GM21737 (cell line): ENCODE measurements around the gene GNA14.
"Not testable (repeated sequence)": the region's sequence is repeated elsewhere in the genome, so short reads cannot be mapped to it uniquely, and the experiment has no call there.

ENCODE experiments used
- ATAC-seq: cut with Tn5 transposase; IDR thresholded peaks from one replicate; pipeline ENCODE4 v1.9.1; 2021; ENCODE audit warnings: mild to moderate bottlenecking, moderate library complexity; ENCODE audit not compliant: unreplicated experiment

GNA14 gene

DNA sequence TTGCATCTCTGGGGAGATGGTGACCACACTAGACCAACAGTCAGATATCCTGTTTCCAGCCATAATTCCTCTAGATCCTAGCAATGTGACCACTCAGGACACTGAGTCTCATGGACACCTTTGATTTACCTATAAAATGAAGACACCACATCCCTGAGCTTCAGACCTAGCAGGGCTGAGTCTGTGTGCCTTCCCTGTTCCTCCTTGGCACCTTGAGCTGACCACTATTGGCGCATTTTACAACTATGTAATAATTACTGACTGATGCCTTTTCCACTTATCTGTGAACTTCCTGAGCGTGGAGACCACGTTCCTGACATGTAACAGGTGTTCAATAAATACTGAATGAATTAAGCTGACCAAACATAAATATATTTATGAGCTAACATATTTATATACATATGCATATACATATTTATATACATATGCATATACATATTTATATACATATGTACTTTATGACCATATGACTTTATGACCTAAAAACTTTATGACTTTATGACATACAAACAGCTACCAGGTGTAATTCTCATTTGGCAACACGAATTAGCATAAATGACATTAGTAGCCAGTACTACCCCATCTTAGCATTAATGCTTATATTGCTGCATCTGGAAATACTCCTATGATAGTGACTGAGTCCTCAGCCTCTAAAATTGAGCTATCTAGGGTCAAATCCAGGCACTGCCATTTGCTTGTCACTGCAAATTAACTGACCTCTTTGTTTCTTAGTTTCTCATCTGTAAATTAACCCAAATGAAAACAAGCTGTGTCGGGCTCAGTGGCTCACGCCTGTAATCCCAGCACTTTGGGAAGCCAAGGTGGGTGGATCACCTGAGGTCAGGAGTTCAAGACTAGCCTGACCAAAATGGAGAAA lies 150.6 kb downstream of the GNA14 start:
- no peak for ATAC-seq

DNA sequence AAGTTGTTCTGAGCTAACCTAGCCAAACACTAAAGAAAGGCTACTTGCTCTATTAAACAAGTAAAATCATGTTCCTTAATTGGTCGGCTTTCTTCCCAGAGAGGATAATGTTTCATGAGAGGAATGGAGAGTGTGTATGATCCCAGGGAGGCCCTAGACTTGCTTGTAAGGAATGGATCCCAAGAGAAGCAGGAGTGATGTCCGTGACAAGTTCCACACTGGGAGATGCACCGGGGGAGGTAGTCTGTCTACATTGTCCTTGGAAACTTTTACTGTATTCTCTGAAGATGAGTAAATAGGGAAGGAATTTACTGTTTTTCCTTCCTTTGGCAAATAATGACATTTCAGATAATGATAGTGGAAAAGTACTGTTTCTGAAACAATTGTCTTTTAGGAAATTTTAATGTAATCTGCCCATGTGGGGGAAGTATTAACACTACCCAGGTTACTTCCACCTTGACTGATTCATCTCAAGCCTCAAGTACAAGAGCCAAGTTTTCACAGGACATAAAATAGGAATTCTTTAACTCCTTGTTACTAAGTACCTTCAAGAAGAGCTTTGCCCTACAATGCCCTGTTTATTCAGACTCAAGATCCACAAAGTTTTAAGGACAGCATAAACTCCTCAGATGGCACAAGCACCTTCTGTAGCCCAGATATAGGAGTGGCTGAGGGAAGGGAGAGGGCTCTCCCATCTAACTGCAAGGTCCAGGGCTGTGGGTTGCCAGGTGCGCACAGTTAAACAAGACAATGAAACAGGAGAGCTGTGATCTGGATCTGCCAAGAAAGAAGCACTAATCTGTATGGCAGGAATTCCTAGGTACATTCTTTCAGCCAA lies 152.1 kb downstream of the GNA14 start:
- ATAC-seq: no peak

DNA sequence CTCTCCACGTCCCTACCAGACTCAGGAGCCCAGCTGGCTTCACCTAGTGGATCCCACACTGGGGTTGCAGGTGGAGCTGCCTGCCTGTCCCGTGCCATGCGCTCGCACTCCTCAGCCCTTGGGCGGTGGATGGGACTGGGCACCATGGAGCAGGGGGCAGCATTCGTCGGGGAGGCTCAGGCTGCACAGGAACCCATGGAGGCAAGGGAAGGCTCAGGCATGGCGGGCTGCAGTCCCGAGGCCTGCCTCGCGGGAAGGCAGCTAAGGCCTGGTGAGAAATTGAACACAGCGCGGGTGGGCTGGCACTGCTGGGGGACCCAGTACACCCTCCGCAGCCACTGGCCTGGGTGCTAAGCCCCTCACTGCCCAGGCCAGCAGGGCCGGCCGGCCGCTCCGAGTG lies 157.8 kb downstream of the GNA14 start:
- not testable (repeated sequence) for ATAC-seq

DNA sequence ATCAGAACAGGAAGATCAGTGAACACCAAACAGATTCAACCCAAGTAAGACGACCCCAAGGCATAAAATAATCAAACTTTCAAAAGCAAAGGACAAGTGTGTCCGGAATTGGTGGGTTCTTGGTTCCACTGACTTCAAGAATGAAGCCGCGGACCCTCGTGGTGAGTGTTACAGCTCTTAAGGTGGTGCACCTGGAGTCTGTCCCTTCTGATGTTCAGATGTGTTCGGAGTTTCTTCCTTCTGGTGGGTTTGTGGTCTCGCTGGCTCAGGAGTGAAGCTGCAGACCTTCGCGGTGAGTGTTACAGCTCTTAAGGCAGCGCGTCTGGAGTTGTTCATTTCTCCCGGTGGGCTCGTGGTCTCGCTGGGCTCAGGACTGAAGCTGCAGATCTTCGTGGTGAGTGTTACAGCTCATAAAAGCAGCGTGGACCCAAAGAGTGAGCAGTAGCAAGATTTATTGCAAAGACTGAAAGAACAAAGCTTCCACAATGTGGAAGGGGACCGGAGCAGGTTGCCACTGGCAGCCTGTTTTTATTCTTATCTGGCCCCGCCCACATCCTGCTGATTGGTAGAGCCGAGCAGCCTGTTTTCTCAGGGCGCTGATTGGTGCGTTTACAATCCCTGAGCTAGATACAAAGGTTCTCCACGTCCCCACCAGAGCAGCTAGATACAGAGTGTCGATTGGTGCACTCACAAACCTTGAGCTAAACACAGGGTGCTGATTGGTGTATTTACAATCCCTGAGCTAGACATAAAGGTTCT lies 158.5 kb downstream of the GNA14 start:
- ATAC-seq: not testable (repeated sequence)

DNA sequence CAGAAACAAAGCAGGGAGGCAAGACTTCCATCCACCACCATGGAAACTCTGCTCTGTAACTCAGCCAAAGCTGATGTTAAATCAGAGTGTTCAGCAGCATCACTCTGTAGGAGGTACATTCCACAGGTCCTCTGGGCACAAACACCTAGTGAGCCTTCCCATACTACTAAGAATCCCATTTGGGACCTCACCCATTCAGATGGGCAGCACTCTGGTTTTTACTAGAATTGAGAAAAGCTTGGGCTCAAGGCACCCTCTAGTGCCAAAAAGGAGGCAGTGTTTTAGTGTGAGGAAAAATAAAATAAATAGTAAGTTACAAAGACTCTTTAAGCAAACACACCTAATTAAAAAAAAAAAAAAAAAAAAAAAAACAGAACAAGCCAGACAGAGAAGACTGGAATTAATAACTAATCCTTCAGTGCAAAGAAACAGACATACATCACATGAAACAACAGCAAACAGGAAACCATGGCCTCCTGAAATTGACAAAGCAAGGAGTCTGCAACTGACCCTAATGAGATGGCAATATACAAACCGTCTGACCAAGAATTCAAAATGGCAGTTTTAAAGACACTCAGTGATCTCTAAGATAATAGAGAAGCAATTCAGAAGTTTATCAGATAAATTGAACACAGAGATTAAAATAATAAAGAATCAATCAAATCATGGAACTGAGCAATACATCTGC lies 159.5 kb downstream of the GNA14 start:
- ATAC-seq: no peak

DNA sequence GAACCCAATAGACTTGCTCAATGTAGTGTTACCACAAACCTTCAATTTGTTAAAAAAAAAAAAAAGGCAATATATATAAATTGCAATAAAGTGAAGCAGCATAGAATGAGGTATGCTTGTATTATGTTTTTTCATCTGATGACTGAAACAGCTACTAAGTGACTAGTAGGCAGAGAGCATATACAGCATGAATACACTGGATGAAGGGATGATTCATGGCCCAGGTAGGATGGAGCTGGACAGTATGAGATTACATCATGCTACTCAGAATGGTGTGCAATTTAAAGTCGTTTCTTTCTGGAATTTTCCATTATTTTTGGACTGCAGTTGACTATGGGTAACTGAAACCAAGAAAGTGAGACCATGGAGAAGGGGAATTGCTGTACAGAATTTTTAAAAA lies 161.2 kb downstream of the GNA14 start:
- no peak for ATAC-seq

DNA sequence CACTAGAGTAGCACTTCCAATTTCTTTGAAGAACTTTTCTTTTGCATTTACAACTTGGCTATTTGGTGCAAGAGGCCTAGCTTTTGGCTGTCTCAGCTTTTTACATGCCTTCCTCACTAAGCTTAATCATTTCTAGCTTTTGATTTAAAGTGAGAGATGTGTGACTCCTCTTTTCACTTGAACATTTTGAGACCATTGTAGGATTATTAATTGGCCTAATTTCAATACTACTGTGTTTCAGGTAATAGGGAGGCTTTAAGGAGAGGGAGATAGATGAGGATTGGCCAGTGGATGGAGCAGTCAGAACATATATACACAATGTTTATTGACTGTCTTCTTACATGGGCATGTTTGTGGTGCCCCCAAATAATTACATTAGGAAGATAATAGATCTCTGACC lies 161.7 kb downstream of the GNA14 start:
- no peak for ATAC-seq

DNA sequence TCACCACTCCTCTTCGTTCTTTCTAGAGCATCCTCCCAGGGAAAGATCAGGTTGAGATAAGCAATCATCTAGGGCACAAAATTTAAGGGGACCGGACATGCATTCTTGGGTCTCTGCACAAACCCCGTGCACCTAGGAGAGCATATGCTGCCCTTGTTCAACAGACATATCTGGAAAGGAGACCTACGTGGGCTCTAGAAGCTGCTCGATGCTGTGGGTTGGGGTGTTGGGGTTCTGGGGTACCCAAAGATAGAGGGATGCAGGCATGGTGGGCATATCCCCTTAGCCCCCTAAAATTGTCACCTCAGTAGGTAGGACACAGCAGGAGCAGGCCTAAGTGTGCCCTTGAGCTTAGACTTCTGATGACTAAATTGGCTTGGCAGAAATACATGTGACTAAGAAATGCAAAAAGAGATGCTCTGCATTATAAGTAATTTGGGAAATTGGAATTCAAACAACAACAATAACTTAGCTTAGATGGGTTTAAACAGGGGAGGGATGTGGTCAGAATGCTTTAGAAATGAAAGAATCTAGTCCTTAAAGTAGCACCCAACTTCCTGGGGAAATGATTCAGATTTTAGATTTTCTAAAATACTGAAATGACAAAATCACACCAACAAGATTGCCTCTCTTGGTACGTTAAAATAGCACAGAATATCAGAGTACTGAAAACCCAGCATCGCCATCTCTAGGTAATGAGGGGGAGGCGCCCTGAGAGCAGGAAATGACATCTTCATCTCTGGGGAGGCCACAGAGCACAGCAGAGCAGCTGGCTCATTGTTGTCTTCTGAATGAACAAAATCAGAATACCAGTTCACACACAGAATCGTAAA lies 172.3 kb downstream of the GNA14 start:
- peak; percentile 98 for ATAC-seq

DNA sequence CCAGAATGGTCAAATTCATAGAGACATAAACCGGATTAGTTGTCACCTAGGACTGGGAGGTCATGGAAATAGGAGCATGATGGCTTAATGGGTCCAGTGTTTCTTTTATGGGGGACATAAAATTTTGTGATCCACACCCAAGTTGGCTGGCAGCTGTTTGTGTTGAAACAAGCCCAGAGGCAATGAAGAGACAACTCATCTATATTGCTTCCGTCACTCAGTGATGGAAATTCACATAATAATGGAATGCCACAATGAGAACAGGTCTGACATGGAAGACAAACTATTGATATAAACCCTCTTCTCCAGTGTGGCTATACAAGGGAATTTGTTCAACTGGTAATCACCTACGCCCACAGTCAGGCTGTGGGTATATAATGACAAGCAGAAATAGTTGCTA lies 173.2 kb downstream of the GNA14 start:
- no peak for ATAC-seq

DNA sequence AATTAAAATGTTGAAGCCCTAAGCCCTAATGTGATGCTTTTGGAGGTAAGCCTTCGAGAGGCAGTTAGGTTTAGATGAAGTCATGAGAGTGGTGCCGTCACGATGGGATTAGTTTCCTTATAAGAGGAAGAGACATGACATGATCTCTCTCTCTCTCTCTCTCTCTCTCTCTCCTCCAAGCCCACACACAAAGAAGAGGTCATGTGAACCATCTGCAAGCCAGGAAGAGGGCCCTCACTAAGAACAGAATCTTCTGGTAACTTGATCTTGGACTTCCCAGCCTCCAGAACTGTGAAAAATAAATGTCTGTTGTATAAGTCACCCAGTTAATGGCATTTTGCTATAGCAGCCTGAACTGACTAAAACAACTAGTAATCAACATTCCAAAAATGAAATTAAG lies 175.5 kb downstream of the GNA14 start:
- no peak for ATAC-seq

DNA sequence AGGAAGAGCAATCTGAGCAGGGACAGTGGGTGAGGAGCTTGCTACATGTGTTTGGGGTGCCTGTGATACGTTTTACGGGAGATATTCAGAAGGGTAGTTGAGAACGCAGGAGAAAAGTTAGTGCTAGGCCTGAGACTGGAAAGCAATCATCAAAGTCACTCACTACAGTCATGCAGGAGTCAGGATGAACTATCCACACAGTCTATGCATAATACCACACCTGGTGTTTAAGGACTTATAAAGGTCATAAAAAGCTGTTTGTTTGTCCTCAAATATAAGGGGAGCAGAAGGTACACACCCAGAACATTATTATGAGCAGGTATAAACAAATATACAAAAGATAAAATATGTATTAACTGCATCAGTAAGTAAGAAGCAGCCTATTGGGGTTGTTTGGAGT lies 176.6 kb downstream of the GNA14 start:
- no peak for ATAC-seq

DNA sequence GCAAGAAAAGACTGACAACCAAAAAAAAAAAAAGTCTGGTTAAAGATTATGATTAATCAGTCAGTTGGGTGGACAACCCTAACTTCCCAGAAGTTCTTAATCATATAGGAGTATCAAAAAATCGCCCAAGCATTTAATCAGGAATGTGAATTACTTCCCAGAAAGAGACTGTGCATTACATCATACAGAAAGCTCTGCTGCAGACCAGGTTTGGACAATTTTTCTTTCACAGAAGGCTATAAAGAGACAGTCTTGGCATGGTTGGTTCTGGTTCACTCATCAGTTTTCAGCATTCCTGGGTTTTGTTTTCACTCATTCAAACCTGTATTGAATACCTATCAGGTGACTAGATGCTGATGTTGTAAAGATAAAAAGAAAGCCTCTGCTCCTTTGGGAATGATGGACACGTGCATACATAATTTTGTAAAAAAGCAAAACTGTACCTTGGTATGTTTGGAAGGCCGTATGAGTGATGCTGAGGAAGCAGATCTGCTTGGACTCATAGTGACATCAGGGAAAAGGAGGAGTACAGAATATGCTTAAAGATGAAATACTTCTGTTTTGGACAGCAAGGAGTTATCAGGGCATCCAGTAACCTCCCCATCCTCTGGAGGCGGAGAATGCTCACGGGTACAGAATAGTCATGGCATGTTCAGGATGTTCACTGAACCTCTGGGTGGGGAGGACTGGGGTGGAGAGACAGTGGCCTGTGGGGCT lies 178.4 kb downstream of the GNA14 start:
- no peak for ATAC-seq

DNA sequence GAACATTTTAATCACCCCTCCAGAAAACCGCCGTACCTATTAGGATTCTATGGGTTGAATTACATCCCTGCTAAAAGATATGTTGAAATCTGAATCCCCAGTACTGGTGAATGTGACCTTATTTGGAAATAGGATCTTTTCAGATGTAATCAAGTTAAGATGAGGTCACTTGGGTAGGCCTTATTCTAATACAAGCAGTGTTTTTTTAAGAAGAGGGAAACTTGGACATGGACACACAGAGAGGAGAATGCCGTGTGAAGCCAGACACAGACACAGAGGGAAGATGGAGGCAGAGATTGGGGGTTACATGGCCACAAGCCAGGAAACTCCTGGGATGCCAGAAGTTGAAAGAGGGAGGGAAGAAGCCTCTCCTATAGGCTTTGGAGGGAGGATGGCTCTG lies 183.5 kb downstream of the GNA14 start:
- ATAC-seq: no peak

DNA sequence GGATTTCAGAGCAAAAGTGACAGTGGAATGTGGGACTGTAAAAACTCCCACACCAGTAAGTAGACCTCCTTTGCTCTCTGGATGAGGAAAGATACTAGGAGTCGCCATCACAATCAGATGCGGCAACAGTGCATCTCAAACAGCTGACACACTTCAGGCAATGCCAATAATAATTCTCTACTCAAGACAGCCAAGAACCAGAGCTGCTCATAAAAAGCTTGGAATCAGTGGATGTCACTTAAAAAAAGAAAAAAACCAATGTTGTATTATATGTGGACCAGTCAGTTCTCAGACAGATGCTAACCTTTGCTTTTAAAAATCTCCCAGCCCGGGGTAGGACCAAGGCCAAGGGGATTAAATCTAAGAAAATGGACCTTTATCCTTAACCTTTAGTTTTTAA lies 185.0 kb downstream of the GNA14 start:
- no peak for ATAC-seq

DNA sequence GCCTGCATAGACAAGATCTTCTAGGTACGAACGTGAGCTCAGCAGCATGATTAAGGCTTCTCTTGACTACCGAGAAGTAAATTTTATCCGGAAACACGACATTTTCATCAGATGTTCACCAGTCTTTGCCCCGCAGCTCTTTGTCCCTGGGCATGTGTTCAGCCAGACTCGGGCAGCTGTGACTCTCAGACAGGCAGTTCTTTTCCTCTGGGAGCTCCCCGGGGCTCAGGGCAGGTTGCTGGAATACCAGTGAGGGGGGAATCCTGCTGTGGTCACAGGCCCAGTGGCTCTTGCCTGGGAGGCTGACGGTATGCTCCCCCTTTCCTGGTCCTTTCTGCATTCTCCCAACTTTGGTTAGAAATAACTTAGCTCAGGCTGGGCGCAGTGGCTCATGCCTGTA lies 186.1 kb downstream of the GNA14 start:
- no peak for ATAC-seq

DNA sequence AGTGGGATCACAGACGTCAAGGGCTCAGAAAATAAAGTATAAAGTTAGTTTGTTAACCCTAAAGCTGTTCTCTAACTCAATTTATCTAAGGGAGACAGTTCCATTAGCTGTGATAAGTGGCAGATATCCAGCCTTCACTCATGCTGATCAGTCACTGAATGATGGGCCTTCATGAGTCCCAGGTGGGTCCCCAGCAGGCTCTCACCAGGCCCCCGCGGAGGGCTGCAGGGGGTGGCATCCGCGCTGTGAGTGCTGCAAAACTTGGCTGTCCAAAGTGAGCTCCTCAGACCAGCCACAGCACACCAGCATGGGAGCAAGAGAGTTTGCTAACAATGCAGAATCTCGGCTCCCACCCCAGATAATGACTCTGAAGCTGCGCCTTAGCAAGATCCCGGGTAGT lies 187.2 kb downstream of the GNA14 start:
- ATAC-seq: no peak

DNA sequence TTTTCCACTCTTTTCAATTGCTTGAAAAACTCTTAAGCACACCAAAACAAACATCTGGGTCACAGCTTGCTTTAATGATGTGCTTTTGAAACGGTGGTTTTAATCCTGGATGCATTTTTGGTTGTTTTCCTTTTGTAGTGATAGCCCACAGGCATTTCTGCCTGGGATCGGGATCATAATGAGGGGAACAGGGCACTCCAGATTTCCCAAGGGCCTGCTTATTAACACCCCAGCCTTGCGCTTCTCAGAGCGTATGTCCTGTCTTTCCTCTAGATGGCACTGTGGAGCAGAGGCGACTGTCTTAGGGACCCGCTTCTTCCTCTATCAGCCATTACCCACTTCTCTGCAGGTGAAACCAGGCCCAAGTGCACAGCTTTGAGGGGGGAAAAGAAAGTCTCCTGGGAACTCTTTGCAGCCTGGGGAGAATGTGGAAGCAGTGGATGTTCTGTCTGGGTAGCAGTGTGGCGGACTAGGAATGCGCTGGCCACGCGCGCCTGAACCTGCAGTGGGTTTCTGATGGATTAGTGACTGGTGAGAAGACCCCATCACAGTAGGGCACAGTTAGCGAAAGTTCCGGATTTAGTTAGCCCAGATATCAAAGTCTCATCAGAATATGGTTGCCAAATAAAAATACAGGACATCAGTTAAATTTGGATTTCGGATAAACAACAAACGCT lies 190.1 kb downstream of the GNA14 start:
- peak; percentile 81 for ATAC-seq

DNA sequence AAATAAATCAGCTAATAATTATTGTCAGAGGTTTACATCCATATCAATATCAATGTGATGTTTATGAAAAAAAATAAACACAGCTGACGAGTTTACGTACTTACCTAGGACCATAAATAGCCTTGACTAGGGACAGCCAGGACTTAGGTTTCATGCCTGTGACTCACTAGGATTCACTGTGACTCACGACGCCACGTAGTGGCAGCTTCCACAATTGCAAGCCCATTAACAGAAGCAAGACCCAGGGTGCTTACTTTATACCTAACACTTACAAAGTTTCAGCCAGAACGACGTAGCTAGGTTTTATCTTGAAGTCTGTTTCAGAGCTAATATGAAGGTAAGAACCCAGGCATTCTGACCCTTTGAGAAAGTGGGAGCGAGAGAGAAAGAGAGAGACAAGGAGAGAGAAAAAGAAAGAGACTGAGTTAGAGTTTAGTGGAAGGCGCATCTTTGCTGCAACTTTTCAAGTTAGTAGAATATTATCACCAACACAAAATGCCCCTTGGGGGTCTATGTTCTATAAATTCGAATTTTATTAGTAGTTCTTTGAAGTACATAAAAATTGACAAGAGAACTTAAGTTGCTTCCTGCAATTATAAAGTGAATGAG lies 191.2 kb downstream of the GNA14 start:
- peak; percentile 88 for ATAC-seq
